Muscle of leg (tissue), 11 donors: Measurements from ENCODE around the gene CLN3. TPM values are rescaled to one million over a fixed set of nuclear protein-coding genes. Genes with fewer than 3 reads are reported as not detected.
A peak's percentile ranks its signal among the peaks of the same experiment; 100 is the strongest.
"Not testable (repeated sequence)": the region's sequence is repeated elsewhere in the genome, so short reads cannot be mapped to it uniquely, and the experiment has no call there.

Source experiments
- DNase-seq: peaks from one replicate; pipeline ENCODE4 v3.0.0; 2013
- H3K27ac ChIP-seq: one replicate; pipeline ENCODE4 v1.5.1; 2013; ENCODE audit warnings: mild to moderate bottlenecking, low read length, control low read depth
- H3K27me3 ChIP-seq: one replicate; pipeline ENCODE4 v1.6.1; 2013; ENCODE audit warnings: low read length; ENCODE audit not compliant: control insufficient read depth, insufficient read depth
- H3K36me3 ChIP-seq: one replicate; pipeline ENCODE4 v1.6.1; 2013; ENCODE audit warnings: low read length; ENCODE audit not compliant: control insufficient read depth, insufficient read depth
- H3K4me1 ChIP-seq: one replicate; pipeline ENCODE4 v1.6.1; 2013; ENCODE audit warnings: low read length; ENCODE audit not compliant: control insufficient read depth, insufficient read depth
- H3K4me3 ChIP-seq: one replicate; pipeline ENCODE4 v1.5.1; 2013; ENCODE audit warnings: low read length, control low read depth
- H3K9me3 ChIP-seq: replicated peaks from 2 replicates; pipeline ENCODE4 v1.6.1; 2013; ENCODE audit warnings: low read depth, low read length; ENCODE audit not compliant: control insufficient read depth
- WGBS: methylation state at CpG from one replicate; pipeline ENCODE4 v1.1.5; 2013; ENCODE audit warnings: missing lambda C conversion rate; ENCODE audit not compliant: insufficient coverage; 5-methylcytosine and 5-hydroxymethylcytosine counted together
- polyA plus RNA-seq, 8 donors: library from polyadenylated mRNA; unstranded; fragments of 120-200 nt; gene quantifications; one replicate each; pipeline versions ENCODE4 v1.2.1 to v1.2.3, GENCODE V29; 2013; ENCODE audit warnings: inconsistent platforms in 1 of 8, low replicate concordance in 1 of 8; ENCODE audit not compliant: insufficient read length in 8 of 8, insufficient read depth in 1 of 8
- total RNA-seq: library from RNA; stranded (reverse); fragments of 120-200 nt; gene quantifications from one replicate; pipeline ENCODE4 v1.2.4, GENCODE V29; 2013

CLN3 gene
- total and polyA plus RNA-seq, 9 donors: 5.1 to 21.0 (median 14.9) TPM

GRCh38 chr16:28531777-28532744, 40.2 kb upstream of the CLN3 start:
- no peaks in the 10 kb centered on the region for H3K27me3 ChIP-seq
- peak; percentile 75 for DNase-seq
- no peaks in the 10 kb centered on the region for H3K9me3 ChIP-seq
- H3K4me1 ChIP-seq: no peaks in the 10 kb centered on the region
- 0% methylated on average over 1 of the region's 9 CpGs for WGBS
- no peak overlapping the region for H3K4me3 ChIP-seq
- H3K27ac ChIP-seq: no peak overlapping the region
- no peaks in the 10 kb centered on the region for H3K36me3 ChIP-seq

- no peak for DNase-seq
- H3K27me3 ChIP-seq: no peaks in the 10 kb centered on the region
- H3K27ac ChIP-seq: no peak overlapping the region
- H3K9me3 ChIP-seq: no peaks in the 10 kb centered on the region
- H3K36me3 ChIP-seq: no peaks in the 10 kb centered on the region
- H3K4me1 ChIP-seq: no peaks in the 10 kb centered on the region
- no peak overlapping the region for H3K4me3 ChIP-seq
Observed at GRCh38 chr16:28529124-28529523, 37.2 kb upstream of the CLN3 start.

- Histone ChIP-seq H3K36me3 (no peaks in the 10 kb centered on the region), H3K4me1 (no peaks in the 10 kb centered on the region), H3K9me3 (no peaks in the 10 kb centered on the region), H3K27ac (no peak overlapping the region), H3K27me3 (no peaks in the 10 kb centered on the region), H3K4me3 (no peak overlapping the region)
- DNase-seq: no peak
- 69% methylated on average over 3 of the region's 5 CpGs for WGBS
Observed at GRCh38 chr16:28528463-28528867, 36.6 kb upstream of the CLN3 start.

GRCh38 chr16:28527985-28528384, 36.1 kb upstream of the CLN3 start:
- DNase-seq: no peak
- Histone ChIP-seq H3K36me3 (no peaks in the 10 kb centered on the region), H3K27ac (no peak overlapping the region), H3K4me1 (no peaks in the 10 kb centered on the region), H3K4me3 (no peak overlapping the region), H3K9me3 (no peaks in the 10 kb centered on the region), H3K27me3 (no peaks in the 10 kb centered on the region)
- no CpG with 5 or more reads among the region's 5 CpGs for WGBS

GRCh38 chr16:28527100-28527785, 35.4 kb upstream of the CLN3 start:
- H3K27ac ChIP-seq: not testable (repeated sequence)

GRCh38 chr16:28526201-28527099, 34.6 kb upstream of the CLN3 start:
- H3K4me1 ChIP-seq: no peaks in the 10 kb centered on the region
- H3K4me3 ChIP-seq: no peak overlapping the region
- H3K27me3 ChIP-seq: no peaks in the 10 kb centered on the region
- 100% methylated on average over 2 of the region's 11 CpGs for WGBS
- H3K9me3 ChIP-seq: no peaks in the 10 kb centered on the region
- H3K36me3 ChIP-seq: no peaks in the 10 kb centered on the region
- H3K27ac ChIP-seq: no peak overlapping the region
- DNase-seq: no peak

More at GRCh38 chr16:28527100-28527785, 35.4 kb upstream of the CLN3 start:
- not testable (repeated sequence) for H3K4me1 ChIP-seq, DNase-seq, H3K27me3 ChIP-seq, H3K4me3 ChIP-seq, H3K9me3 ChIP-seq, H3K36me3 ChIP-seq
- WGBS: 95% methylated on average over 3 of the region's 7 CpGs

- no peak overlapping the region for H3K4me3 ChIP-seq
- no peak for DNase-seq
- H3K27me3 ChIP-seq: no peaks in the 10 kb centered on the region
- no peaks in the 10 kb centered on the region for H3K9me3 ChIP-seq
- H3K27ac ChIP-seq: no peak overlapping the region
- H3K36me3 ChIP-seq: no peaks in the 10 kb centered on the region
- H3K4me1 ChIP-seq: no peaks in the 10 kb centered on the region
- WGBS: 65% methylated on average over 6 of the region's 6 CpGs
Observed at GRCh38 chr16:28524681-28525171, 32.9 kb upstream of the CLN3 start.

GRCh38 chr16:28522792-28523191, 30.9 kb upstream of the CLN3 start:
- WGBS: 64% methylated on average over 6 of the region's 11 CpGs
- H3K27me3 ChIP-seq: no peaks in the 10 kb centered on the region

GRCh38 chr16:28521436-28521835, 29.6 kb upstream of the CLN3 start:
- 88% methylated on average over 6 of the region's 6 CpGs for WGBS
- H3K4me1 ChIP-seq: no peaks in the 10 kb centered on the region
- H3K27me3 ChIP-seq: no peaks in the 10 kb centered on the region
- H3K4me3 ChIP-seq: no peak overlapping the region
- H3K9me3 ChIP-seq: no peaks in the 10 kb centered on the region
- no peaks in the 10 kb centered on the region for H3K36me3 ChIP-seq
- DNase-seq: no peak
- H3K27ac ChIP-seq: no peak overlapping the region

More at GRCh38 chr16:28522792-28523191, 30.9 kb upstream of the CLN3 start:
- no peak for DNase-seq
- no peaks in the 10 kb centered on the region for H3K4me1 ChIP-seq
- H3K9me3 ChIP-seq: no peaks in the 10 kb centered on the region
- no peaks in the 10 kb centered on the region for H3K36me3 ChIP-seq
- H3K27ac ChIP-seq: no peak overlapping the region
- H3K4me3 ChIP-seq: no peak overlapping the region
